GM18499 (cell line): ENCODE data around the gene SPRYD4.
"Not testable (repeated sequence)": the region's sequence is repeated elsewhere in the genome, so short reads cannot be mapped to it uniquely, and the experiment has no call there.

Experiments used
- ATAC-seq: cut with Tn5 transposase; IDR thresholded peaks from one replicate; pipeline ENCODE4 v1.9.1; 2021; ENCODE audit warnings: moderate number of reproducible peaks; ENCODE audit not compliant: insufficient read depth, unreplicated experiment

SPRYD4 gene

DNA sequence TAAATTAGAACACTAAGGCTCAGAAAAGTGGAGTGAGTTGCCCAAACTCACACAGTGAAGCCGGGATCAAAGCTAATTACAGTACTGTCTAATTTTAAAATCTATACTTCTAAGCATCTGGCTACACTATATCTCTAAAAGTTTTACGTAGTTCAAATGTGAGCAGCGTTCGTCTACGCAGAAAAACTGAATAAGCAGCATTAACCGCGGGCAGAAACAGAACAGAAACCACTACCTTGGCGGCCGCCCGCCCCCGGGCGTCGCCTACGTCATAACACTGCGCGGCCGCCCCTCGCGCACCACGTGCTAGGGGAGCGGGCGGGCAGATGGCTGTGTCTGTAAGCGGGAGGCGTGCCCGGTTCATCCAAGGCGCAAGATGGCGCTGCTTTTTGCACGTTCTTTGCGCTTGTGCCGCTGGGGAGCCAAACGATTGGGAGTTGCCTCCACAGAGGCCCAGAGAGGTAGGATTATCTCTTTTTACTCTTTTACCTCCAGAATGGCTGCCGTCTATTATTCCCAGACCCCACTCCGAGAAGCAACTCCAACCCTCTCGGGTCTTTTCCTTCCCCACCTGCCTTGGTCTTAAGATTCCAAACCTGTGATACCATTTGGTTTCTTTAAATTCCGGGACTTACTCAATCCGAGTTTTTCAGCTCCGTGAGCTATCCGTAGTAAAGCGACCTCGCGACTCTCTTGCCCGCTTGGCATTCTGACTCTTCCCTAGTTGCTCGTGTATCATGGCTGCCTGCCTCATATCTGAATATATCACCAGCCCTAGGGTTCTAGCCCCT is at the start of gene SPRYD4:
TSS of gene SPRYD4 (plus strand) at position 363 of the 791 bp plus-strand sequence. CDS start at position 377, 14 bp downstream.
- ATAC-seq, result peak; percentile 59

DNA sequence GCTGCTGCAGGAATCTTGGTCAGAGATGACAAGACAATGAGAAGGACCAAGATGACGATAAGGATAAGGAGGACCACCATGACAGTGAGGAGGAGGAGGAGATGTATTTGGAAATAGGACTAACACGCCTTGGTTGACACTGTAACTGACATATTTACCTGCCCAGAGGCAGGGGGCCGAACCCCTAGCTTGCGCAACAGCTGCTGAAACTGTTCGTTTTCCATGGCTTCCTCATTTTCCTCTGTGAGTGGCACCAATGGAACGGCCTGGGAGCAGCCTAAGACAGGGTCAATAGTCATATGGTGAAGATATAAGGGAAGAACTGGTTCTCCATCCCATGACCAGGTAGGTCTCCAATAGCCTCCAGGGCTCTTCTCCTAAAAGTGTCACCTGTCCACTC is 48.0 kb upstream of the SPRYD4 start:
- ATAC-seq, result no peak

DNA sequence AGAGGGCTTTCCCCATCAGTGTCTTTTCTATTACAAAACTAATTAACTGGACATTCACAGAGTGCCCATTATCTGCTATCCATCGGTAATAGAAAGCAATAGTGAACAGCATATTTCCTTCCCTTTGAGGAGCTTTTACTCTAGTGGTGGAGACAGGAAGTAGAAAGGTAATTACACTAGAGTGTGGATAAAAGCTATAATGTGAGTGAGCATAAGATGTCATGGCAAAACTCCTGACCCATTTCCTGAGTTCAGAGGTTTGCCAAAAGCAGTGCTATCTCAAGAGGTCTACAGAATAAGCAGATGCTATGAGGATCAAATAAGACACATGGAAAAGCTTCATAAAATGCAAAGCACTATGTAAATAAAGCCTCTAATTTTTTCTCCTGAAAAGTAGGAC is 43.2 kb upstream of the SPRYD4 start:
- ATAC-seq, result no peak

DNA sequence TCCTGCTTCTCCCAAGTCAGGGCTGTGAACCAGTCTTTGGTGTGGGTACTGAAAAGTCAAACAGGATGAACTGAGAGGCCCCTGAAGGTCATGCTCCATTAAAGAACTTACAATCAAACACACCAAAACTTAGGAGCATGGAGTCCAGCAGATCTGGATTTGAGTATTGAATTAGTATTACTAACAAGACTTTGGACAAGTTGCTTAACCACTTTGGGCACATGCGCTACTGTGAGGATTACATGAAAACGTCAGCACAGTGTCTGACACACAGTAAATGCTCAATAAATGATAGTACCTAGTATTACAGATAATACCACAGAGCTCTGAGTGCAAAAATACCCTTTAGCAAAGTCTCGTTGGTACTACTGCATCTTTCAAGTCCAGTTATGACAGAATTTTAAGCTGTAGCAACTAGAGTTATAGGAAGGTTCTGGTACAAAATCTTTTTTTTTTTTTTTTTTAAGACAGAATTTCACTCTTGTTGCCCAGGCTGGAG is 42.4 kb upstream of the SPRYD4 start:
- no peak for ATAC-seq

DNA sequence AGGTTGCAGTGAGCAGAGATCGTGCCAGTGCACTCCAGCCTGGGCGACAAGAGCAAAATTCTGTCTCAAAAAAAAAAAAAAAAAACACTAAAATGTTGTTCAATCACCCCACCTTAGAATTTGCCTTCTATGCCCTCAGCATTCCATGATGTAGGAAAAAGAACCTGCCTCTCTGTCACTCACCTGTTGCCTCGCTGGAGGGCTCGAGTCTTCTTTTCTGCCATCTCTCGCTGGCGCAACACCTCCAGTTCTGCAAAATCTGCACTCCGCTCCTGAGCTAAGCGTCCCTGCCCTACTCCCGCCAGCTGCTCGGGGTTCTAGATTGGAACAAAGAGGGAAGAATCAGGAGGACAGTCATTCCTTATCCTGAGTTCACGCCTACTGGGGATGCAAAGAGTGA is 37.1 kb upstream of the SPRYD4 start:
- ATAC-seq, result no peak

DNA sequence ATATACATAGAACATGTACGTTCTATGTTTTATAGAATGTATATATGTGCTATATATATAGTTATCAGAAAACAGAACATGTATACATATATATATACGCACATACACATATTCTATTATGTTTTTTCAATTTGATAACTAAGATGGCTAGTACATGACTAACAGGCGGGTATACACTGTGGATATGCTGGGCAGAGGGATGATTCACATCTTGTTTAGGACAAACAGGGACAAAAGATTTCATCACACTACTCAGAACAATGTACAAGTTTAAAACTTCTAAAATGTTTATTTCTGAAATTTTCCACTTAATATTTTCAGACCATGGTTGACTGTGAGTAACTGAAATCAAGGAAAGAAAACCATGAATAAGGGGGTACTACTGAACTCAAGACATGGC is 36.5 kb upstream of the SPRYD4 start:
- ATAC-seq, result no peak

DNA sequence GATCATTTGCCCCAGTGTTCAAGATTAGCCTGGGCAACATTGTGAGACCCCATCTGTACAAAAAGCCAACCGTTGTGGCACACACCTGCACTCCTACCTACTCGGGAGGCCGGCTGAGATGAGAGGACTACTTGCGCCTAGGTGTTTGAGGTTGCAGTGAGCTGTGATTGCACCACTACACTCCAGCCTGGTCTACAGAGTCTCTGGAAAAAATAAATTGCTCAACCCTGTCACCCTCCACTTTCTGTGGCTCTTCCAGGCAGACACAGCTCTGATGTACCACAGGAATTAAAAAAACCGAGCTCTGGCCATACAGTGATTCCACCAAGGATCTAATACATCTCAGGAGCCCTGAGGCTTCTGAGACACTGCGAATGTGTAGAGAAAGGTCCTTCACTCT is 33.5 kb upstream of the SPRYD4 start:
- ATAC-seq, result no peak

DNA sequence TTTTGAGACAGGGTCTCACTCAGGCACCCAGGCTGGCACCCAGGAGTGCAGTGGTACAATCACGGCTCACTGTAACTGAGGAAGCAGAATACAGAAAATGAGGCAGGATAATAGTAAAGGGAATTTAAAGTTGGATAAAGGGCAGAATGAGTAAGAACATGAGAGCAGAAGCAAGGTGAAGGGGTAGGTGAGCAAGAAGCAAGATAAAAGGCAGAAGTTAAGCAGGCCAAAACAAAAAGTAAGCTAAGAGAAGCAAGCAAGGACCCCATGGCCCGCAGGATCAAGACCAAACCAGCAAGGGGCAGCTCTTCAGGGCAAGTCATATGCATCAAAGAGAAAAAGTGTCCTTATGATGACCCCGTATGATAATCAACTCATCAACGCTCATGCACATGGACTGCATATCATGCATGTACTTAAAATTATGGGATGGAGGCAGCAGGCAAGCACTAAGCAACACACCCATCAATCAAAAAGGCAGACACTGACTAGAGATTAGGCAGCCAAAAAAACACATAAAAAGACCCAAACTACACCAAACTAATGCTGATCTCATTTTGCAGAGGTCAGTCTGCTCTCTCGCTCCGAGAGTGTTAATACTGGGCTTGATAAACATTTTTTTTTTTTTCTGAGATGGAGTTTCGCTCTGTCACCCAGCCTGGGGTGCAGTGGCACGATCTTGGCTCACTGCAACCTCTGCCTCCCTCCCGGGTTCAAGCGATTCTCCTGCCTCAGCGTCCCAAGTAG is 30.8 kb upstream of the SPRYD4 start:
- ATAC-seq, result no peak

DNA sequence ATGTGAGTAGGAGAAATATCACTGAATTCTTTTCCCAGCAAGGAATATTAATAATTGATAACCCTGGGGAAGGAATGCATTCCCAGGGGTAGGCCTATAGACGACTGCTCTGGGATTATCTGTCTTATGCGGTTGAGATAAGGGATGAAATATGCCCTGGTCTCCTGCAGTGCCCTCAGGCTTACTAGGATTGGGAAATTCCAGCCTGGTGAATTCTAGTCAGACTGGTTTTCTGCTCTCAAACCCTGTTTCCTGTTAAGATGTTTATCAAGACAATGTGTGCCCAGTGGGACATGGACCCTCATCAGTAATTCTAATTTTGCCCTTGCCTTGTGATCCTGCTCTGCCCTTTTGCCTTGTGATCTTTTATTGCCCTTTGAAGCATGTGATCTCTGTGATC is 25.2 kb upstream of the SPRYD4 start:
- not testable (repeated sequence) for ATAC-seq

DNA sequence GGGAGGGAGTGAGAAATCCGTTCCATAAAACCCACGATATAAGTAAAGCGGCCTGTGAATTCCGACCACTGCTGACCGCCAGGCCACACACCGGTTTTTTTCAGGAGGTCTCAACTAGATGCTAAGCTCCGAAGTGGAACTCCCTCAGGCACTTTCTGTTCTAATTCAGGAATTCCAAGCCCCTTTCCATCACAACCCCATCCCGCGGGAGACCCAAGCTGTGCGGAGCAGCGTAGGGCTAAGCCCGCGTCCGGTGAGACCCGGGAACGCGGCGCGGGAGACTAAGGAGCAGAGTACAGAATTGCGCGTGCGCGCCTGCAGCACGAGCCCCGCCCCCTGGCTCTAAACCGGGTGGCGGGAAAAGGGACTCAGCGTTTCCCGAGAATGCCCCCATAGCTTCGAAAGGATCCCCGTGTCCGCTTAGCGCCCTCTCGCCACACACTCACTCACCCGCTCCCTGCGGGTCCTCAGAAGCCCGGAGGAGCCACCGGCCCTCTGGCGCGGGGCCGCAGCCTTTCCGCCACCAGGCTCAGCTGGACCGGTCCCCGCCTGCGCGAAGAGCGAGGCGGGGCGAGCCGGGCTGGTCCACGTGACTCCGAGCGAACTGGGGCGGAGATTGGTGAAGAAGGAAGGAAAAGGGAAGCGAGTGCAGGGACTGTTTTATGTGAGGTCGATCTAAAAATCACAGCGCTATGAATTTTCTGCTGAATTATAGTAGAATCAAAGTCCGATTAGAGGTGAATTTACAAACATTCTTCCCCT is 19.3 kb upstream of the SPRYD4 start, which contains the start of gene TIMELESS:
TSS of gene TIMELESS (minus strand) at position 567 of the 762 bp plus-strand sequence. CDS start 15,256 bp downstream, outside the sequence.
- ATAC-seq, result peak; percentile 78

DNA sequence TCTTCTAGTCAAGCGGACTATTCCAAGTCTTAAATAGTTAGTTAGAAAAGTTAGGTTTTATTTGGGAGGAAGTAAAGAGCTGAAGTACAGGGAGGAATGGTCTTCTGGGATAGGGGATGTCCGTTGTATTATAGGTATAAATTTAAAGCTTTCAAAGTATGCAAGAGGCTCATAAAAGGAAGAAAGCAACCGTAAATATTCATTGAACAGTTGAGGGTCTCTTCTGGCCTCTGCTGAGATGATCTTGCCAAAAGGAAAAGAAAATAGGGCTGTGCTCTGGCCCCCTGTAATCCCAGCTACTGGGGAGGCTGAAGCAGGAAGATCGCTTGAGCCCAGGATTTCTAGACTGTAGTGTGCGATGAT is 18.8 kb upstream of the SPRYD4 start:
- ATAC-seq, result no peak

DNA sequence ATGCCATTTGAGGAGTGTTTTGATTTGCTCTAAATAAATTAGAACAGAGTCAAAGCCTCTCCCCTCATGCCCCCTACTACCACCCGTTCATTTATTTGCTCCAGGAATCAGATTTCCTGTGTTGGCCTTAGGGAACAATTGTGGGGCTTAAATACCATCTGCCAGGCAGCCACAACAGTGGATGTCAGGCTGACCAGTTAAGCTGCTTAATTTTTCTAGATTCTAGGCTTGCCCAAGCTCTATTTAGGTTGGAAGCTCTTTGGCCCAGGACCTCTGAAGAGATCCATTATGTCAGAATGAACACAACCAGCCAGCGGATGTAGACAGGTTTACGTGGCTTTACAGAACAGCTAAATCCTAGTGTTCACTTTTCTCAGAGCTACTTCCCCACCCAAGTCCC is 18.1 kb upstream of the SPRYD4 start:
- ATAC-seq, result no peak

DNA sequence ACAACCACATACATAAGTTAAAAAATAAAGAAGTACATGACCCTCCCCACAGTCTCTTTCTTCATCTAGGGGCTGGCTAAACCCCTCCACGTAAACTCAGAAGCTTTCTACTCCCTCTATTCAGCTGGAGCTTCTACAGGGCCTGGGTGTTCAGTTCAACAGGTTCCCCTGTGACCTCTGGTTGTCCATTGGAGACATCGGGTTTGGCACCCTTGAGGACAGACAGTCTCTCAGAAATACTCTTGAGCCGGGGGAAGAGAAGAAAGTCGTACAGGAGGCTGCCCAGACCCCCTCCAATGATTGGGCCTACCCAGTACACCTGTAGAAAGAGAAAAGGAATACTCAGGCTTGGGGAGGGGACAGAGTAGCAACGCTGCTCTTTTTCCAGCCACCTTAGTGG is 17.2 kb upstream of the SPRYD4 start:
- ATAC-seq, result no peak

DNA sequence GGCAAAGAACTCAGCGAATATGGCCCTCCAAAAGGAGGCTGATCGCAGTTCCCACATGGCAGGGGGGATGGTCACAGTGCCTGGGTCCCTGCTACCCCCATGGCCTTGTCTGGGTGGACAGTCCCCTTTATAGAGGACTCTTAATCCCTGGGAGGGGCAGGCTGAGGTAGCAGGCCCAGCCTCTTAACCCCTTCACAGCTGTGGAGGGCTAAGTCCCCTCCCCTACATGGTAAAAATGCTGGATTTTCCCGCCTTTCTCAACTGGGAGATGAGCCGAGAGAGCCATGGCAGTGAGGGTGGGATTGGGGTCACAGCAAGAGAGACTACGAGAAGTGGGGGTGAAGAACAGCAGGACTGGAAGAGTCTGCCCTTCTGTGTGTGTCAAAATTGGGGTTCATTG is 13.8 kb upstream of the SPRYD4 start, which contains the start of gene MIP:
TSS of gene MIP (minus strand) at position 101 of the 400 bp plus-strand sequence. CDS start at position 57, 44 bp downstream.
- ATAC-seq, result no peak

DNA sequence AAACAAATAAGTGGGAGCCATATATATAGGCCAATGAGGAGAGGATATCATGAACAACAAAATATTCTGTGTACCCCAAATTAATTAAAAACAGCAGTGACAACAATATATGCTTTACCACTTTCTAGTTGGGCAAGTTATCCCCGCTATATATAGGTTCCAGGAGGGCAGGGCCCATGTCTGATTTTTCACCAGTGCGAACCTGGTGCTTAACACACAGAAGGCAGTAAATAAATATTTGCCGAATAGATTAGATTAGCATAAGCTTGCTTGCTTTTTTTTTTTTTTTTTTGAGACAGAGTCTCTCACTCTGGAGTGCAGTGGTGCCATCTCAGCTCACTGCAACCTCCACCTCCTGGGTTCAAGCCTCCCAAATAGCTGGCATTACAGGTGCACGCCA is 10.6 kb upstream of the SPRYD4 start:
- no peak for ATAC-seq

DNA sequence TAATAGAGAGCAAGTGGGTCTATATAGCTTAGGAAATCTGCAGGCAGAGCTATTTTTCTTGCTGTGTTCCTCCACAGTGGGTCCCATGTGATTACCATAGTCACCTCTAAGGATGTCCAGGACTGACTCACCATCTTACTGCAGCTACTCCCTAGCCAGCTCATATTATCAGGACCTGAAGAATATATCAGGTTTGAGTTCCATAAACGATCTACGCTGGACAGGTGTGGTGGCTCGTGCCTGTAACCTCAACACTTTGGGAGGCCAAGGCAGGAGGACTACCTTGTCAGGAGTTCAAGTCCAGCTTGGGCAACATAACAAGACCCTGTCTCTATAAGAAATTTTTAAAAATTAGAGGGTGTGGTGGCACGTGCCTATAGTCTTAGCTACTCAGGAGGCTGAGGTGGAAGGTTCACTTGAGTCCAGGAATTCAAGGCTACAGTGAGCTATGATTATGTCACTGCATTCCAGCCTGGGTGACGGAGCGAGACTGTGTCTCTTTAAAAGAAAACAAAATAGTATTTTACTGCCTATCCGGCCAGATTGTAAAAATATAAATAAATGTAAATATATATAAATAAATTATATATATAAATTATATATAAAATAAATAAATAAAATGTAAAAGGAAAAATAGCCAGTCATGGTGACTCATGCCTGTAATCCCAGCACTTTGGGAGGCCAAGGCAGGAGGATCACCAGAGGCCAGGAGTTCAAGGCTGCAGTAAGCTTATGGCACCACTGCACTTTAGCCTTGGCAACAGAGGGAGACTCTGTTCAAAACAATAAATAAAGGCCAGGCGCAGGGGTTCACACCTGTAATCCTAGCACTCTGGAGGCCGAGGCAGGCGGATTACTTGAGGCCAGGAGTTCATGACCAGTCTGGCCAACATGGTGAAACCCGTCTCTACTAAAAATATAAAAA is 6.9 kb upstream of the SPRYD4 start:
- ATAC-seq, result no peak

DNA sequence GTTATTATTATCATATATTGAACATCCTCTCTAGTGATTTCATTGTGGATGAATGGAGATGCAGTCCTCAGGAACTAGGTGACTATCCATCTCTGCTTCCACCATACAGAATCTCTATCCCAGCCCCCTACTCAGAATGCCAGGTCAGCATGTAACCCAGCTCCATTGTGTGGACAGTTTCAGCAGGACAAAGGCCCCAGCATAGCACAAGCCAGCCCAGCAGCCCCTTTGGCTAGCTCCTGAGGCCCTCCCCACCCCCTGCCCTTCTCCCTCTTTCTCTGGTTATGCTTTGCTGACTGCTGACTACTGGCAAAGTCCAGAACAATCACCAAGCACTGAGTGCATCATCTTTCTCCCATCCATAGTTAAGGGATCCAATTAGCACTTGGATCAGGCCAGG is 5.8 kb upstream of the SPRYD4 start:
- ATAC-seq, result no peak

DNA sequence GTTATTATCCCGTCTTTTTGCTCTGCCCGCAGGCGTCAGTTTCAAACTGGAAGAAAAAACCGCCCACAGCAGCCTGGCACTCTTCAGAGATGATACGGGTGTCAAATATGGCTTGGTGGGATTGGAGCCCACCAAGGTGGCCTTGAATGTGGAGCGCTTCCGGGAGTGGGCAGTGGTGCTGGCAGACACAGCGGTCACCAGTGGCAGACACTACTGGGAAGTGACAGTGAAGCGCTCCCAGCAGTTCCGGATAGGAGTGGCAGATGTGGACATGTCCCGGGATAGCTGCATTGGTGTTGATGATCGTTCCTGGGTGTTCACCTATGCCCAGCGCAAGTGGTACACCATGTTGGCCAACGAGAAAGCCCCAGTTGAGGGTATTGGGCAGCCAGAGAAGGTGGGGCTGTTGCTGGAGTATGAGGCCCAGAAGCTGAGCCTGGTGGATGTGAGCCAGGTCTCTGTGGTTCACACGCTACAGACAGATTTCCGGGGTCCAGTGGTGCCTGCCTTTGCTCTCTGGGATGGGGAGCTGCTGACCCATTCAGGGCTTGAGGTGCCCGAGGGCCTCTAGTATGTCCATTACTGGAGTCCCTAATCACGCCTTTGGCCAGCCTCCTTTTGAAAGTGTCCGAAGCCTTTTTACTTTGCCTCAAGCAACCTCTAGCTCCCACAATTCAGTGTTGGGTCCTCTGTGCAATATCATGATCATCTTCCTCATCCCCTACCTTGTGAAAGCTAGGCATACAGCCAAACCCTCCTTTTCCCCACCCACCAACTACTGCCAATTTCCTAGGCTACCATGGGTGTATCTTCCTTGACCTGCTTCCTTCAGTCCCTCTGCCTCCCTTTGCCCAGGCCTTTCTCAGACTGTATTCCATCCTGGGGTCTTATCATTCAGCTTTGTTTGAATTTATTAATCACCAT is 891 bp downstream of the SPRYD4 start:
- no peak for ATAC-seq

DNA sequence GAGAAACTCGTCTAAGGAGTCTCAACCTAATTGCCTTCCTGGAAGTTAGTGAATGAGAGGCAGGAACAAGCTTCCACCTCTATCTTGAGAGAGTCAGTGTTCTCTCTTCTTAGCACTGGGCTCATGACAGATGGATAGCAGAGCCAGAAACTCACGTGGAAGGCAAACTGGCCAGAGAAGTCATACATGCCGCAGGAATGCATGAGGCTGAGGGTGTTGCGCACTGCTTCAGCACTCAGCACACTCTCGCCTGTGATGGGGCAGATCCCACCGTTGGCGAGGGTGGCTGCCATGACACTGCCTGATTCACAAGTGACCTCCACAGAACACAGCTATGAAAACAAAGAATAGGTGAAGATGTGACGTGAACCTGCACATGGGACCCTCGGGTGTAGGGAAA is 6.0 kb downstream of the SPRYD4 start:
- ATAC-seq, result no peak
